HCT116 (cell line): ENCODE measurements around the gene CAMK1D. TPM values are rescaled to one million over a fixed set of nuclear protein-coding genes. Genes with fewer than 3 reads are reported as not detected.

Source experiments
- ATAC-seq: fragments of 200-7000 bp; cut with Tn5 transposase; 2 replicates; pipeline ENCODE4 v1.9.1; 2020; ENCODE audit warnings: mild to moderate bottlenecking, moderate library complexity
- BruUV-seq: library from RNA; stranded (reverse); fragments of 400-500 nt; replicated peaks from 2 replicates; lab custom pipeline; 2021; lab: Mats Ljungman, UMichigan
- CTCF ChIA-PET: fragments of 300-600 bp; sonication (Branson Sonifier 250); formaldehyde crosslinking; loops from one replicate; lab custom pipeline; 2021; ENCODE audit warnings: antibody characterized with exemption; lab: Charles Lee
- POLR2A ChIA-PET: fragments of 300-600, 350-600 bp; sonication (Branson Sonifier 250); formaldehyde crosslinking; loops from one replicate; lab custom pipeline; 2021; ENCODE audit warnings: antibody characterized with exemption; lab: Charles Lee
- RAD21 ChIA-PET, 2 experiments: fragments of 300-600 bp; sonication (Branson Sonifier 250); formaldehyde crosslinking; loops; one replicate each; lab custom pipeline; 2023; ENCODE audit warnings: low total read pairs in 2 of 2; ENCODE audit not compliant: uncharacterized antibody in 2 of 2, unreplicated experiment in 2 of 2, low non-redundant PET in 1 of 2; lab: Charles Lee
- DNase-seq: peaks from one replicate; pipeline ENCODE4 v3.0.0-alpha.2; 2010; ENCODE audit warnings: low read depth, low spot score
- H2AFZ ChIP-seq: fragments of 200-600 bp; shearing (Covaris generic), sonication (generic); 2 replicates; pipeline ENCODE4 v1.6.1; 2017; ENCODE audit warnings: low read depth, mixed run types, mixed read lengths, antibody characterized with exemption, low read length; ENCODE audit not compliant: poor library complexity, severe bottlenecking
- H3K27ac ChIP-seq: 2 replicates; pipeline ENCODE4 v1.5.1; 2012; ENCODE audit warnings: low read depth, low read length
- H3K27me3 ChIP-seq: fragments of 200-600 bp; sonication (generic); 2 replicates; pipeline ENCODE4 v1.6.1; 2016; ENCODE audit warnings: mixed run types, low read length, mixed read lengths; ENCODE audit not compliant: insufficient read depth
- H3K36me3 ChIP-seq, 2 experiments: fragments of 200-500 bp in 1 of 2; fragments of 200-600 bp in 1 of 2; sonication (Bioruptor generic) in 1 of 2; sonication (generic) in 1 of 2; 2 replicates each; pipeline versions ENCODE4 v1.5.1 to v1.6.1; 2014 to 2016; ENCODE audit warnings: low read length in 2 of 2, inconsistent platforms in 1 of 2, mixed read lengths in 1 of 2, mixed run types in 1 of 2; ENCODE audit not compliant: insufficient read depth in 2 of 2, control insufficient read depth in 1 of 2
- H3K4me1 ChIP-seq, 2 experiments: fragments of 200-600 bp in 1 of 2; sonication (generic) in 1 of 2; 2 replicates each; pipeline versions ENCODE4 v1.5.1 to v1.6.1; 2012 to 2017; ENCODE audit warnings: low read length in 2 of 2, inconsistent platforms in 1 of 2, mild to moderate bottlenecking in 1 of 2, mixed read lengths in 1 of 2, mixed run types in 1 of 2, moderate library complexity in 1 of 2; ENCODE audit not compliant: insufficient read depth in 2 of 2, control insufficient read depth in 1 of 2
- H3K4me2 ChIP-seq: fragments of 200-600 bp; sonication (generic); 2 replicates; pipeline ENCODE4 v1.6.1; 2017; ENCODE audit warnings: mixed run types, low read length, mixed read lengths
- H3K4me3 ChIP-seq, 2 experiments: fragments of 200-600 bp in 1 of 2; sonication (generic) in 1 of 2; replicated peaks in 1 of 2; 2 replicates each; pipeline ENCODE4 v1.5.1; 2011 to 2016; ENCODE audit warnings: low read length in 2 of 2, control low read depth in 1 of 2, low read depth in 1 of 2, mild to moderate bottlenecking in 1 of 2, mixed read lengths in 1 of 2, mixed run types in 1 of 2
- H3K79me2 ChIP-seq: fragments of 200-600 bp; sonication (generic); 2 replicates; pipeline ENCODE4 v1.6.1; 2017; ENCODE audit warnings: mild to moderate bottlenecking, mixed run types, low read length, moderate library complexity, mixed read lengths; ENCODE audit not compliant: insufficient read depth
- H3K9ac ChIP-seq: fragments of 200-600 bp; sonication (generic); 2 replicates; pipeline ENCODE4 v1.6.1; 2016; ENCODE audit warnings: low read length, mixed read lengths
- H3K9me2 ChIP-seq: fragments of 200-600 bp; sonication (generic), shearing (Covaris generic); 2 replicates; pipeline ENCODE4 v1.6.1; 2017; ENCODE audit warnings: mixed run types, mild to moderate bottlenecking, moderate library complexity; ENCODE audit not compliant: insufficient read depth
- H3K9me3 ChIP-seq, 2 experiments: fragments of 200-500 bp in 1 of 2; fragments of 200-600 bp in 1 of 2; sonication (Bioruptor generic) in 1 of 2; sonication (generic) in 1 of 2; 2 replicates each; pipeline ENCODE4 v1.6.1; 2014 to 2017; ENCODE audit warnings: low read length in 2 of 2, mixed read lengths in 2 of 2, inconsistent platforms in 1 of 2, low read depth in 1 of 2, mild to moderate bottlenecking in 1 of 2, mixed run types in 1 of 2, moderate library complexity in 1 of 2; ENCODE audit not compliant: control insufficient read depth in 1 of 2, insufficient read depth in 1 of 2
- H4K20me1 ChIP-seq: fragments of 200-600 bp; sonication (generic), shearing (Covaris generic); 2 replicates; pipeline ENCODE4 v1.6.1; 2017; ENCODE audit warnings: mixed run types, mild to moderate bottlenecking, moderate library complexity; ENCODE audit not compliant: insufficient read depth
- CBX3 ChIP-seq: IDR thresholded peaks from 2 replicates; pipeline ENCODE4 v1.6.1; 2012; ENCODE audit warnings: low read depth
- CEBPB ChIP-seq: IDR thresholded peaks from 2 replicates; pipeline ENCODE4 v1.6.1; 2012; ENCODE audit warnings: low read depth
- CTCF ChIP-seq, 3 experiments: fragments of 200-600 bp in 1 of 3; sonication (generic) in 1 of 3; IDR thresholded peaks in 2 of 3; conservative IDR thresholded peaks in 1 of 3; 2 replicates each; pipeline ENCODE4 v1.5.1; 2012 to 2017; ENCODE audit warnings: low read depth in 2 of 3, low read length in 2 of 3, antibody characterized with exemption in 1 of 3, borderline replicate concordance in 1 of 3, control low read depth in 1 of 3, mild to moderate bottlenecking in 1 of 3, mixed read lengths in 1 of 3, mixed run types in 1 of 3, moderate library complexity in 1 of 3; ENCODE audit not compliant: insufficient read depth in 1 of 3
- EGR1 ChIP-seq: IDR thresholded peaks from 2 replicates; pipeline ENCODE4 v1.6.1; 2012; ENCODE audit warnings: low read depth
- EZH2 ChIP-seq: fragments of 200-600 bp; sonication (generic); IDR thresholded peaks from 2 replicates; pipeline ENCODE4 v1.6.1; 2017; ENCODE audit warnings: antibody characterized with exemption, mixed run types
- EZH2phosphoT487 ChIP-seq: fragments of 200-600 bp; IDR thresholded peaks from 2 replicates; pipeline ENCODE4 v1.6.1; 2018; ENCODE audit warnings: antibody characterized with exemption, borderline replicate concordance
- FOSL1 ChIP-seq: IDR thresholded peaks from 2 replicates; pipeline ENCODE4 v1.6.1; 2012; ENCODE audit warnings: low read depth
- JUND ChIP-seq: IDR thresholded peaks from 2 replicates; pipeline ENCODE4 v1.6.1; 2012
- MAX ChIP-seq: IDR thresholded peaks from 2 replicates; pipeline ENCODE4 v1.6.1; 2012
- POLR2AphosphoS5 ChIP-seq: IDR thresholded peaks from 2 replicates; pipeline ENCODE4 v1.6.1; 2011; ENCODE audit warnings: mild to moderate bottlenecking, low read depth, low read length, moderate library complexity
- RAD21 ChIP-seq: IDR thresholded peaks from 2 replicates; pipeline ENCODE4 v1.6.1; 2012; ENCODE audit warnings: low read depth, mild to moderate bottlenecking
- REST ChIP-seq: IDR thresholded peaks from 2 replicates; pipeline ENCODE4 v1.6.1; 2012; ENCODE audit warnings: low read depth
- SIN3A ChIP-seq: IDR thresholded peaks from 2 replicates; pipeline ENCODE4 v1.6.1; 2012; ENCODE audit warnings: low read depth
- SRF ChIP-seq: IDR thresholded peaks from 2 replicates; pipeline ENCODE4 v1.6.1; 2012; ENCODE audit warnings: low read depth
- ZFX ChIP-seq: fragments of 450-650 bp; IDR thresholded peaks from 2 replicates; pipeline ENCODE4 v1.6.1; 2017
- intact Hi-C: fragments of 100-400 bp; cut with micrococcal nuclease; formaldehyde crosslinking; loops from 2 replicates; pipeline ENCODE4 v1.10.0; 2022
- total RNA-seq: library from RNA; stranded (reverse); gene quantifications from one replicate; pipeline ENCODE4 v1.2.1, GENCODE V29; 2021; ENCODE audit not compliant: unreplicated experiment

CAMK1D gene
- total RNA-seq, 1 experiment from 2014 or later = 9.6 TPM

GRCh38 chr10:12501841-12502525, 152.6 kb downstream of the CAMK1D start:
- Histone ChIP-seq H3K27ac (no peak overlapping the region), H3K9me3 (no peaks in the 10 kb centered on the region), H3K27me3 (no peaks in the 10 kb centered on the region), H3K4me3 (no peak overlapping the region), H2AFZ (no peak overlapping the region), H3K79me2 (no peaks in the 10 kb centered on the region), H3K9ac (no peak overlapping the region), H4K20me1 (no peaks in the 10 kb centered on the region), H3K4me1 (peaks cover 2 to 4% of the 10 kb centered on the region in 2 experiments; a peak in 2 of 4 replicates), H3K36me3 (no peaks in the 10 kb centered on the region), H3K4me2 (no peak overlapping the region)
- ChIA-PET CTCF (no interaction called here), POLR2A (no interaction called here), RAD21 (no interaction called here)
- DNase-seq (no peak), ATAC-seq (peak; percentile 36; the same call in 1 of the 2 replicates)
- no TSS peak for BruUV-seq
- TF ChIP-seq JUND = no peak
- TF ChIP-seq REST = no peak
- TF ChIP-seq MAX = no peak
- no peak for TF ChIP-seq SIN3A
- TF ChIP-seq EGR1 = no peak
- TF ChIP-seq FOSL1 = no peak
- no peak for TF ChIP-seq CEBPB
- TF ChIP-seq EZH2phosphoT487 = no peak
- no peak for TF ChIP-seq POLR2AphosphoS5
- TF ChIP-seq ZFX = no peak
- TF ChIP-seq CBX3 = no peak
- TF ChIP-seq SRF = no peak
- no peak for TF ChIP-seq EZH2
- TF ChIP-seq CTCF (IDR thresholded peaks at IDR 0.05 in 2 of 3, conservative IDR thresholded peaks at IDR 0.05 in 1 of 3; ENCODE audit: borderline replicate concordance in 1 of 3, insufficient read depth in 1 of 3, low read depth in 2 of 3, low read length in 2 of 3) = no peak
- no peak for TF ChIP-seq RAD21
- TF ChIP-seq, all 23 proteins: peak for 0
- intact Hi-C loops = no loop called here
- no peaks in the 10 kb centered on the region for H3K9me2 ChIP-seq
